Ishikawa (cell line): Measurements from ENCODE around the gene NINJ1.

Experiments
- CEBPB ChIP-seq: IDR thresholded peaks from 2 replicates; pipeline ENCODE4 v1.6.1; 2012
- CREB1 ChIP-seq: IDR thresholded peaks from 2 replicates; pipeline ENCODE4 v1.6.1; 2012; ENCODE audit warnings: low read depth
- EGR1 ChIP-seq: IDR thresholded peaks from 2 replicates; pipeline ENCODE4 v1.6.1; 2012
- EP300 ChIP-seq: IDR thresholded peaks from 2 replicates; pipeline ENCODE4 v1.6.1; 2012; ENCODE audit warnings: borderline replicate concordance
- FOXM1 ChIP-seq: IDR thresholded peaks from 2 replicates; pipeline ENCODE4 v1.6.1; 2012; ENCODE audit warnings: low read depth, borderline replicate concordance
- MAX ChIP-seq: IDR thresholded peaks from 2 replicates; pipeline ENCODE4 v1.6.1; 2012
- NFIC ChIP-seq: IDR thresholded peaks from 2 replicates; pipeline ENCODE4 v1.6.1; 2012
- RAD21 ChIP-seq: IDR thresholded peaks from 2 replicates; pipeline ENCODE4 v1.6.1; 2012; ENCODE audit warnings: low read depth
- REST ChIP-seq: IDR thresholded peaks from 2 replicates; pipeline ENCODE4 v1.6.1; 2012; ENCODE audit warnings: low read depth, mild to moderate bottlenecking
- TAF1 ChIP-seq: IDR thresholded peaks from 2 replicates; pipeline ENCODE4 v1.6.1; 2012; ENCODE audit warnings: low read depth, mild to moderate bottlenecking
- TCF12 ChIP-seq: IDR thresholded peaks from 2 replicates; pipeline ENCODE4 v1.6.1; 2012; ENCODE audit warnings: low read depth
- TEAD4 ChIP-seq: IDR thresholded peaks from 2 replicates; pipeline ENCODE4 v1.6.1; 2012
- USF1 ChIP-seq: IDR thresholded peaks from 2 replicates; pipeline ENCODE4 v1.6.1; 2012
- YY1 ChIP-seq: IDR thresholded peaks from 2 replicates; pipeline ENCODE4 v1.6.1; 2012; ENCODE audit warnings: low read depth
- ZBTB7A ChIP-seq: IDR thresholded peaks from 2 replicates; pipeline ENCODE4 v1.6.1; 2012; ENCODE audit warnings: low read depth

NINJ1 gene

GRCh38 chr9:93161786-93162562 lies 27.9 kb upstream of the NINJ1 start:
- TF ChIP-seq EGR1 (no peak), TAF1 (no peak), CEBPB (no peak)

- TF ChIP-seq MAX: peak; percentile 20; the same call in 1 of the 2 replicates
- TF ChIP-seq RAD21: peak; percentile 99
- no peak for TF ChIP-seq TCF12
Measured at GRCh38 chr9:93159601-93160471, 25.8 kb upstream of the NINJ1 start.

GRCh38 chr9:93156475-93157008 lies 22.5 kb upstream of the NINJ1 start:
- TF ChIP-seq CEBPB (no peak), CREB1 (no peak), YY1 (no peak), REST (no peak), TAF1 (no peak), ZBTB7A (no peak), MAX (no peak)

- TF ChIP-seq EP300: no peak
- no peak for TF ChIP-seq TEAD4
- no peak for TF ChIP-seq TCF12
- no peak for TF ChIP-seq ZBTB7A
- no peak for TF ChIP-seq USF1
- TF ChIP-seq FOXM1: no peak
- TF ChIP-seq REST: no peak
- no peak for TF ChIP-seq YY1
- TF ChIP-seq CREB1: no peak
Measured at GRCh38 chr9:93155716-93156474, 21.8 kb upstream of the NINJ1 start.

GRCh38 chr9:93154293-93154903 lies 20.3 kb upstream of the NINJ1 start:
- TF ChIP-seq RAD21 (peak; percentile 89), CREB1 (no peak)

GRCh38 chr9:93151097-93151784 lies 17.2 kb upstream of the NINJ1 start:
- TF ChIP-seq CEBPB (no peak), YY1 (no peak), NFIC (no peak), USF1 (no peak), EGR1 (no peak), TAF1 (no peak), TCF12 (no peak)
